ENCODE results near the gene NRARP. TPM values are rescaled to one million over a fixed set of nuclear protein-coding genes. Genes with fewer than 3 reads are reported as not detected.

NRARP gene
- total and polyA plus RNA-seq, 2 of the 8 experiments (the other 6 are each of a cell fraction or from before 2014, with no cell fraction given): 32.5 to 37.2 TPM

DNA sequence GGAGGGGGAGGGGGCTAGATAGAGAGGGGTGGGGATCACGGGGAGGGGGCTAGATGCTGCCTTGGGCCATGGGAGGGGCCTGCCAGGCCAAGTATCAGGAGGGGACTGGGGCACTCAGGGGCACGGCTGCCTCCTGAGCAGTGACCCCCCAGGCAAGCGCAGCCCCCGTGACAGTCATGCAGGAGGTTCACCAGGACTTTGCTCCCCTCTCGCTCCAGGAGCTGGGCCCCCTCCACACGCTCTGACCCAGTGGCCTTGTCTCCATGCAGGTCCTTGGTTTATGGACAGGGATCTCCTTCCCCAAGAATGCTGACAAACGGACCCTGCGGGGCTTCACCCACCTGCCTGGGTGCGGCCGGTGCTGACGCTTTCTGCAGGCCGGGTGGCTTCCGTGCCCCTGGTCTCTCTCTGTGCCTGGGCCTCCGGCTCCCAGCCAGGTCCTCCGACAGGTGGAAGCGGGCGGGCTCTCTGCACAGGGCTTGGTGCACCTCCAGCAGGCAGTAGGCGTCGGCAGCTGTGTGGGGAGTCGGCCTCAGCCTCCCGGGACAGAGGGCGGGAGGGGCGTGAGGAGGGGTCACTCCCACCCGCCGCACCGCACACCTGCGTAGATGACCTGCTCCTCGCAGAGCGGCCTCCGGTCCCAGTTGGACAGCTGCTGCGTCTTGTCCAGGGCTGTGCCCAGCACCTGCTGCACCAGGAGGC, 46.8 kb upstream of the NRARP start:
- Histone ChIP-seq H3K4me2 (ENCODE audit: insufficient read depth in 1 of 2, low read depth in 2 of 2, low read length in 2 of 2) (no peak overlapping the region), H4K91ac (replicated peaks; ENCODE audit: insufficient read length, low read length) (no peak overlapping the region), H3K56ac (replicated peaks; ENCODE audit: insufficient read length, low read depth, low read length) (no peak overlapping the region), H3K9ac (replicated peaks in 1 of 4; ENCODE audit: extremely low read depth in 1 of 4, low read depth in 3 of 4, low read length in 3 of 4) (no peak overlapping the region; a peak in 2 of 7 replicates), H2AFZ (ENCODE audit: low read length) (no peak overlapping the region), H2BK5ac (ENCODE audit: low read depth, low read length) (no peak overlapping the region), H3K36me3 (ENCODE audit: control insufficient read depth in 2 of 4, insufficient read depth in 4 of 4, low read length in 3 of 4) (no peaks in the 10 kb centered on the region), H2BK15ac (ENCODE audit: low read length) (no peak overlapping the region), H3K18ac (ENCODE audit: extremely low read depth, low read length) (no peak overlapping the region), H3K4me3 (ENCODE audit: extremely low read depth in 1 of 4, insufficient read depth in 2 of 4, low read depth in 3 of 4, low read length in 4 of 4) (no peak overlapping the region), H2AK5ac (ENCODE audit: low read depth, low read length) (no peak overlapping the region), H2BK12ac (ENCODE audit: low read depth, low read length) (no peak overlapping the region), H2BK20ac (ENCODE audit: low read length) (no peak overlapping the region), H2BK120ac (replicated peaks; ENCODE audit: low read depth, low read length) (no peak overlapping the region), H3K4me1 (replicated peaks in 1 of 4; ENCODE audit: control insufficient read depth in 3 of 4, insufficient read depth in 4 of 4, low read length in 3 of 4) (no peaks in the 10 kb centered on the region), H3K9me3 (ENCODE audit: insufficient read depth in 2 of 2, low read depth in 1 of 2, low read length in 1 of 2) (peaks cover 29 to 80% of the 10 kb centered on the region in 2 experiments), H4K5ac (ENCODE audit: insufficient read length, low read depth, low read length) (no peak overlapping the region), H4K20me1 (replicated peaks in 1 of 2; ENCODE audit: control insufficient read depth in 1 of 2, insufficient read depth in 2 of 2, low read length in 2 of 2) (no peaks in the 10 kb centered on the region), H3K14ac (ENCODE audit: insufficient read length) (no peak overlapping the region), H3K79me1 (ENCODE audit: low read depth, low read length) (no peaks in the 10 kb centered on the region), H3K27ac (ENCODE audit: low read depth, low read length) (no peak overlapping the region), H3K4ac (replicated peaks; ENCODE audit: insufficient read length, low read depth, low read length) (no peak overlapping the region), H3K79me2 (ENCODE audit: control insufficient read depth in 1 of 2, insufficient read depth in 2 of 2, low read length in 2 of 2) (no peaks in the 10 kb centered on the region), H4K8ac (ENCODE audit: extremely low read depth, insufficient read depth, low read length) (no peak overlapping the region), H3K23me2 (ENCODE audit: low read depth, low read length) (no peaks in the 10 kb centered on the region), H3K23ac (ENCODE audit: insufficient read length) (no peak overlapping the region), H3K27me3 (replicated peaks in 1 of 4; ENCODE audit: control insufficient read depth in 3 of 4, extremely low read depth in 1 of 4, insufficient read depth in 3 of 4, low read length in 3 of 4) (no peaks in the 10 kb centered on the region)
- POLR2A ChIA-PET (ENCODE audit: partially characterized antibody): no interaction called here
- WGBS, 2 experiments (ENCODE audit: extremely low coverage in 1 of 2, insufficient coverage in 1 of 2, insufficient read length in 1 of 2, insufficient replicate concordance in 2 of 2, low coverage in 1 of 2, low lambda C conversion rate in 2 of 2, missing lambda C conversion rate in 1 of 2): 93% methylated on average over 17 of the region's 31 CpGs; no CpG with 5 or more reads in 1 of the 2 experiments
- DNase-seq (ENCODE audit: low read depth in 1 of 2, low spot score in 2 of 2) (no peak), FAIRE-seq (no peak)
- CTCF ChIA-PET (ENCODE audit: partially characterized antibody): no interaction called here
- TF ChIP-seq YY1 (IDR thresholded peaks at IDR 0.05; ENCODE audit: low read depth, low read length): no peak
- TF ChIP-seq SIN3A (conservative IDR thresholded peaks at IDR 0.05 in 1 of 2, IDR thresholded peaks at IDR 0.05 in 1 of 2; ENCODE audit: low read depth in 1 of 2, low read length in 2 of 2): no peak
- TF ChIP-seq, protein P1, sequence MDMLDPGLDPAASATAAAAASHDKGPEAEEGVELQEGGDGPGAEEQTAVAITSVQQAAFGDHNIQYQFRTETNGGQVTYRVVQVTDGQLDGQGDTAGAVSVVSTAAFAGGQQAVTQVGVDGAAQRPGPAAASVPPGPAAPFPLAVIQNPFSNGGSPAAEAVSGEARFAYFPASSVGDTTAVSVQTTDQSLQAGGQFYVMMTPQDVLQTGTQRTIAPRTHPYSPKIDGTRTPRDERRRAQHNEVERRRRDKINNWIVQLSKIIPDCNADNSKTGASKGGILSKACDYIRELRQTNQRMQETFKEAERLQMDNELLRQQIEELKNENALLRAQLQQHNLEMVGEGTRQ (IDR thresholded peaks at IDR 0.05; ENCODE audit: low read length): no peak
- TF ChIP-seq ASH2L (IDR thresholded peaks at IDR 0.05; ENCODE audit: low read length): no peak
- no peak for TF ChIP-seq SP4 (IDR thresholded peaks at IDR 0.05; ENCODE audit: low read length)
- TF ChIP-seq, protein P2, sequence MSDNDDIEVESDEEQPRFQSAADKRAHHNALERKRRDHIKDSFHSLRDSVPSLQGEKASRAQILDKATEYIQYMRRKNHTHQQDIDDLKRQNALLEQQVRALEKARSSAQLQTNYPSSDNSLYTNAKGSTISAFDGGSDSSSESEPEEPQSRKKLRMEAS (IDR thresholded peaks at IDR 0.05): no peak
- no peak for TF ChIP-seq KDM5A (IDR thresholded peaks at IDR 0.05; ENCODE audit: low read length)
- TF ChIP-seq POU5F1 (IDR thresholded peaks at IDR 0.05; ENCODE audit: low read depth, low read length): no peak
- TF ChIP-seq RXRA (IDR thresholded peaks at IDR 0.05; ENCODE audit: insufficient read depth, low read depth, low read length): no peak
- no peak for TF ChIP-seq CTBP2 (IDR thresholded peaks at IDR 0.05; ENCODE audit: borderline replicate concordance, insufficient read depth, insufficient read length, low read length)
- no peak for TF ChIP-seq EP300 (IDR thresholded peaks at IDR 0.05; ENCODE audit: borderline replicate concordance in 1 of 2, low read depth in 2 of 2, low read length in 2 of 2)
- no peak for TF ChIP-seq BCL11A (IDR thresholded peaks at IDR 0.05; ENCODE audit: low read depth in 2 of 2, low read length in 2 of 2)
